Ectodermal cell (in vitro differentiated cells): ENCODE data around the gene KDM4D.
"Not testable (repeated sequence)": the region's sequence is repeated elsewhere in the genome, so short reads cannot be mapped to it uniquely, and the experiment has no call there.

Source experiments
- H3K27ac ChIP-seq: 2 replicates; pipeline ENCODE4 v1.7.0; 2013; ENCODE audit warnings: mild to moderate bottlenecking, low read depth, low read length; ENCODE audit not compliant: insufficient read depth, poor library complexity, severe bottlenecking
- H3K27me3 ChIP-seq: 2 replicates; pipeline ENCODE4 v1.7.0; 2013; ENCODE audit warnings: mild to moderate bottlenecking, low read length; ENCODE audit not compliant: insufficient read depth, control insufficient read depth, poor library complexity, severe bottlenecking
- H3K36me3 ChIP-seq: one replicate; pipeline ENCODE4 v1.7.0; 2013; ENCODE audit warnings: low read length; ENCODE audit not compliant: control insufficient read depth, insufficient read depth
- H3K4me1 ChIP-seq: one replicate; pipeline ENCODE4 v1.7.0; 2013; ENCODE audit warnings: low read length; ENCODE audit not compliant: control insufficient read depth, insufficient read depth
- H3K4me3 ChIP-seq: 2 replicates; pipeline ENCODE4 v1.7.0; 2013; ENCODE audit warnings: low read depth, low read length, control low read depth; ENCODE audit not compliant: insufficient read depth
- H3K9me3 ChIP-seq: 2 replicates; pipeline ENCODE4 v1.7.0; 2013; ENCODE audit warnings: mild to moderate bottlenecking, low read length, moderate library complexity; ENCODE audit not compliant: control insufficient read depth
- WGBS, 2 experiments: methylation state at CpG; one replicate each; pipeline ENCODE4 v1.1.7; 2013; ENCODE audit warnings: missing lambda C conversion rate in 2 of 2; 5-methylcytosine and 5-hydroxymethylcytosine counted together

The KDM4D gene

GRCh38 chr11:95025594-95025993, 52.1 kb downstream of the KDM4D start:
- not testable (repeated sequence) for H3K27me3 ChIP-seq, H3K9me3 ChIP-seq, H3K4me3 ChIP-seq, H3K27ac ChIP-seq, H3K36me3 ChIP-seq, H3K4me1 ChIP-seq
- 91 to 95% methylated on average over 2 of the region's 9 CpGs for WGBS, 2 experiments

GRCh38 chr11:95028357-95028756, 54.8 kb downstream of the KDM4D start:
- H3K36me3 ChIP-seq: no peaks in the 10 kb centered on the region
- H3K27ac ChIP-seq: no peak overlapping the region
- H3K4me3 ChIP-seq: no peak overlapping the region
- H3K27me3 ChIP-seq: no peaks in the 10 kb centered on the region
- 90 to 97% methylated on average over 2 to 3 of the region's 3 CpGs for whole genome bisulfite sequencing, 2 experiments
- H3K4me1 ChIP-seq: no peaks in the 10 kb centered on the region
- no peaks in the 10 kb centered on the region for H3K9me3 ChIP-seq

- Histone ChIP-seq H3K9me3 (no peaks in the 10 kb centered on the region), H3K36me3 (no peaks in the 10 kb centered on the region), H3K4me1 (no peaks in the 10 kb centered on the region), H3K27ac (no peak overlapping the region), H3K4me3 (no peak overlapping the region), H3K27me3 (no peaks in the 10 kb centered on the region)
- 92 to 93% methylated on average over 1 of the region's 1 CpG for WGBS, 2 experiments
Measured at GRCh38 chr11:95033051-95033450, 59.5 kb downstream of the KDM4D start.

GRCh38 chr11:95035316-95035715, 61.8 kb downstream of the KDM4D start:
- Histone ChIP-seq H3K4me3 (no peak overlapping the region), H3K27me3 (no peaks in the 10 kb centered on the region), H3K36me3 (no peaks in the 10 kb centered on the region), H3K27ac (no peak overlapping the region), H3K9me3 (no peaks in the 10 kb centered on the region), H3K4me1 (no peaks in the 10 kb centered on the region)
- WGBS, 2 experiments: 92% methylated on average over 2 of the region's 2 CpGs

- not testable (repeated sequence) for H3K27me3 ChIP-seq, H3K9me3 ChIP-seq, H3K27ac ChIP-seq, H3K36me3 ChIP-seq, H3K4me1 ChIP-seq, H3K4me3 ChIP-seq
- 95 to 96% methylated on average over 71 of the region's 71 CpGs for WGBS, 2 experiments
Measured at GRCh38 chr11:95037356-95038035, 64.0 kb downstream of the KDM4D start.

GRCh38 chr11:95042239-95042638, 68.7 kb downstream of the KDM4D start:
- no peaks in the 10 kb centered on the region for H3K27me3 ChIP-seq
- no peak overlapping the region for H3K4me3 ChIP-seq
- H3K27ac ChIP-seq: no peak overlapping the region
- no peaks in the 10 kb centered on the region for H3K36me3 ChIP-seq
- no peaks in the 10 kb centered on the region for H3K9me3 ChIP-seq
- WGBS, 2 experiments: 100% methylated on average over 1 of the region's 1 CpG
- H3K4me1 ChIP-seq: no peaks in the 10 kb centered on the region

- WGBS, 2 experiments: 94 to 95% methylated on average over 3 of the region's 3 CpGs
Measured at GRCh38 chr11:95042906-95043305, 69.4 kb downstream of the KDM4D start.

GRCh38 chr11:95044010-95044409, 70.5 kb downstream of the KDM4D start:
- no peaks in the 10 kb centered on the region for H3K9me3 ChIP-seq
- 89 to 90% methylated on average over 4 of the region's 4 CpGs for WGBS, 2 experiments
- H3K27me3 ChIP-seq: no peaks in the 10 kb centered on the region

More at GRCh38 chr11:95042906-95043305, 69.4 kb downstream of the KDM4D start:
- no peak overlapping the region for H3K27ac ChIP-seq
- no peaks in the 10 kb centered on the region for H3K4me1 ChIP-seq
- H3K27me3 ChIP-seq: no peaks in the 10 kb centered on the region
- H3K36me3 ChIP-seq: no peaks in the 10 kb centered on the region
- H3K4me3 ChIP-seq: no peak overlapping the region
- no peaks in the 10 kb centered on the region for H3K9me3 ChIP-seq

GRCh38 chr11:95045812-95046211, 72.3 kb downstream of the KDM4D start:
- H3K27me3 ChIP-seq: no peaks in the 10 kb centered on the region
- no peak overlapping the region for H3K27ac ChIP-seq
- no peak overlapping the region for H3K4me3 ChIP-seq
- H3K36me3 ChIP-seq: no peaks in the 10 kb centered on the region
- no peaks in the 10 kb centered on the region for H3K9me3 ChIP-seq
- no peaks in the 10 kb centered on the region for H3K4me1 ChIP-seq

More at GRCh38 chr11:95044010-95044409, 70.5 kb downstream of the KDM4D start:
- Histone ChIP-seq H3K27ac (no peak overlapping the region), H3K36me3 (no peaks in the 10 kb centered on the region), H3K4me1 (no peaks in the 10 kb centered on the region), H3K4me3 (no peak overlapping the region)
